Pancreas (tissue), 10 donors: ENCODE results near the gene KRTAP12-4. TPM values are rescaled to one million over a fixed set of nuclear protein-coding genes. Genes with fewer than 3 reads are reported as not detected.

Experiments used
- ATAC-seq, 4 donors: fragments of 200-7000 bp; cut with Tn5 transposase; one replicate each; pipeline versions ENCODE4 v1.8.0 to v1.9.1; 2020; ENCODE audit warnings: mild to moderate bottlenecking in 4 of 4, moderate library complexity in 4 of 4
- DNase-seq, 6 donors: peaks; one replicate each; pipeline ENCODE4 v3.0.0-alpha.2; 2020
- FAIRE-seq: peaks from 2 replicates; lab custom pipeline; 2012; peaks lifted over from hg19 to GRCh38; lab: Jason Lieb, UNC
- H3K27ac ChIP-seq, 4 donors: fragments of 200-600 bp; sonication (generic); 1 replicate in 3 of 4; 2 replicates in 1 of 4; pipeline versions ENCODE4 v1.5.0 to v1.8.0; 2020
- H3K27me3 ChIP-seq, 4 donors: fragments of 200-600 bp; one replicate each; pipeline ENCODE4 v1.8.0; 2021
- H3K36me3 ChIP-seq, 3 donors: fragments of 200-600 bp; sonication (generic) in 1 of 3; one replicate each; pipeline versions ENCODE4 v1.5.0 to v1.8.0; 2020 to 2021
- H3K4me1 ChIP-seq, 3 donors: fragments of 200-600 bp; one replicate each; pipeline ENCODE4 v1.8.0; 2021
- H3K4me3 ChIP-seq, 4 donors: fragments of 200-600 bp; sonication (generic) in 2 of 4; one replicate each; pipeline versions ENCODE4 v1.5.0 to v1.8.0; 2020 to 2021
- H3K9me3 ChIP-seq, 4 donors: fragments of 200-600 bp; one replicate each; pipeline ENCODE4 v1.8.0; 2021
- CTCF ChIP-seq, 4 donors: fragments of 200-600 bp; sonication (generic) in 3 of 4; IDR thresholded peaks; one replicate each; pipeline versions ENCODE4 v1.5.0 to v1.8.0; 2021; ENCODE audit warnings: antibody characterized with exemption in 4 of 4
- WGBS, 2 donors: extraction: QIAGEN DNeasy Blood & Tissue Kit; methylation state at CpG; one replicate each; pipeline ENCODE4 v1.1.7; 2013; 5-methylcytosine and 5-hydroxymethylcytosine counted together
- intact Hi-C, 3 donors: fragments of 100-400 bp; cut with DNase I; formaldehyde crosslinking; loops; one replicate each; pipeline versions ENCODE4 v1.11.1 to v1.14.2; 2022
- polyA plus RNA-seq, 2 donors: library from polyadenylated mRNA; stranded (reverse); fragments of 200-250 nt; gene quantifications; one replicate each; pipeline ENCODE4 v1.2.3, GENCODE V29; 2013
- total RNA-seq, 6 donors: library from RNA; stranded (reverse); fragmentation: NEBNext Ultra II Directional in 4 of 6; extraction: Animal tissue kit (Norgen Biotek cat#: 25700) in 4 of 6; gene quantifications; one replicate each; pipeline versions ENCODE4 v1.2.1 to v1.2.4, GENCODE V29; 2021 to 2023
- donor health status: healthy with polysubstance abuse.
- donor health status: DM: no; HTN: no; CAD: no; lungs with moderate emphysema.
- donor health status: DM: no; HTN: no; CAD: no.
- donor health status: control.
- donor health status: control.
- donor health status: Bipolar disorder and iron deficiency.
- donor health status: DM: yes; HTN: yes; CAD: no.
- donor health status: DM: no; HTN: no; CAD: no.
- donor health status: DM: no; HTN: no; CAD: no.
- donor health status: DM: yes; HTN: yes; CAD: no.

Gene KRTAP12-4
- total and polyA plus RNA-seq, 8 donors: not detected

DNA sequence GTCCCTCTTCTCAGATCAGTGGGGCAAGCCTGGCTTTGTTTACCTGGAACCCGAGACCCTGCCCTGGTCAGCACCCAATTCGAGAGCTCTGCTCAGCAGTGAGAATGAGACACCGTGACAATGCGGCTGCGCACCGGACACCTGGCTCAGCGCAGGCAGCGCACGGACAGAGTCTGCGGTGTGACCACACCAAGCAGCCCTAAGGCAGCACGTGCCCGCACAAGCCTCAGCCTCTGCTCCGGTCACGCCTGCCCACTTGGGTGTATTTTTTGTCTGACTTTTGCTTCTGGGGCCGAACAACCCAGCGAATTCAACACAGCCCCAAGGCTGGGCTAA, 37.9 kb downstream of the KRTAP12-4 start:
- Histone ChIP-seq H3K27me3 (no peaks in the 10 kb centered on the region), H3K9me3 (no peaks in the 10 kb centered on the region), H3K4me3 (no peak overlapping the region), H3K36me3 (no peaks in the 10 kb centered on the region), H3K27ac (no peak overlapping the region), H3K4me1 (no peaks in the 10 kb centered on the region)
- WGBS, 2 donors: 56 to 71% methylated on average over 16 of the region's 16 CpGs
- no peak for FAIRE-seq
- no peak for ATAC-seq
- intact Hi-C loops: no loop called here
- TF ChIP-seq CTCF (IDR thresholded peaks at IDR 0.05): no peak
- peak in 1 of 6 donors; percentile 40 for DNase-seq

GRCh38 chr21:44615911-44616590, 38.4 kb downstream of the KRTAP12-4 start:
- intact Hi-C loops: no loop called here
- H3K9me3 ChIP-seq: no peaks in the 10 kb centered on the region
- no peak overlapping the region for H3K27ac ChIP-seq
- TF ChIP-seq CTCF (IDR thresholded peaks at IDR 0.05): no peak
- FAIRE-seq: no peak
- WGBS, 2 donors: 49 to 61% methylated on average over 17 of the region's 17 CpGs
- no peak for ATAC-seq
- H3K36me3 ChIP-seq: no peaks in the 10 kb centered on the region
- H3K4me3 ChIP-seq: no peak overlapping the region
- no peaks in the 10 kb centered on the region for H3K4me1 ChIP-seq
- no peaks in the 10 kb centered on the region for H3K27me3 ChIP-seq
- peak in 1 of 6 donors; percentile 40 for DNase-seq

- Histone ChIP-seq H3K4me1 (no peaks in the 10 kb centered on the region), H3K27me3 (no peaks in the 10 kb centered on the region), H3K27ac (no peak overlapping the region), H3K4me3 (no peak overlapping the region), H3K9me3 (no peaks in the 10 kb centered on the region), H3K36me3 (no peaks in the 10 kb centered on the region)
- ATAC-seq: no peak
- FAIRE-seq: no peak
- no peak for DNase-seq
- TF ChIP-seq CTCF (IDR thresholded peaks at IDR 0.05): no peak
- intact Hi-C loops: no loop called here
- WGBS, 2 donors: 50 to 73% methylated on average over 8 of the region's 8 CpGs
Measured at GRCh38 chr21:44615466-44615865, 39.0 kb downstream of the KRTAP12-4 start.

- ATAC-seq (no peak), DNase-seq (no peak), FAIRE-seq (no peak)
- no peaks in the 10 kb centered on the region for H3K9me3 ChIP-seq
- intact Hi-C loops: no loop called here
- H3K27ac ChIP-seq: no peak overlapping the region
- no peak overlapping the region for H3K4me3 ChIP-seq
- no peaks in the 10 kb centered on the region for H3K4me1 ChIP-seq
- no peak for TF ChIP-seq CTCF (IDR thresholded peaks at IDR 0.05)
- WGBS, 2 donors: 73 to 81% methylated on average over 28 of the region's 28 CpGs
- no peaks in the 10 kb centered on the region for H3K36me3 ChIP-seq
- no peaks in the 10 kb centered on the region for H3K27me3 ChIP-seq
Measured at GRCh38 chr21:44614961-44615391, 39.5 kb downstream of the KRTAP12-4 start.

- WGBS, 2 donors: 51 to 70% methylated on average over 20 of the region's 20 CpGs
- intact Hi-C loops: no loop called here
- no peaks in the 10 kb centered on the region for H3K27me3 ChIP-seq
- H3K9me3 ChIP-seq: no peaks in the 10 kb centered on the region
- TF ChIP-seq CTCF (IDR thresholded peaks at IDR 0.05): no peak
- no peak overlapping the region for H3K4me3 ChIP-seq
- DNase-seq: peak in 1 of 6 donors; percentile 51
- H3K36me3 ChIP-seq: no peaks in the 10 kb centered on the region
- no peaks in the 10 kb centered on the region for H3K4me1 ChIP-seq
- no peak for FAIRE-seq
- H3K27ac ChIP-seq: no peak overlapping the region
- ATAC-seq: no peak
Measured at GRCh38 chr21:44614161-44614631, 40.3 kb downstream of the KRTAP12-4 start.
